ENCODE results near the gene UBA52. TPM values are rescaled to one million over a fixed set of nuclear protein-coding genes. Genes with fewer than 3 reads are reported as not detected.

Gene UBA52
- total and polyA plus RNA-seq, 2 experiments from 2014 or later: 627 to 1,301 TPM

- Histone ChIP-seq H3K79me2 (replicated peaks; ENCODE audit: insufficient read depth) (no peaks in the 10 kb centered on the region), H3K9me2 (ENCODE audit: insufficient read depth) (no peaks in the 10 kb centered on the region), H2AFZ (no peak overlapping the region), H3K36me3 (ENCODE audit: insufficient read depth) (no peaks in the 10 kb centered on the region), H3K4me1 (ENCODE audit: insufficient read depth) (no peaks in the 10 kb centered on the region), H3F3A (replicated peaks; ENCODE audit: low read depth) (no peaks in the 10 kb centered on the region), H4K20me1 (replicated peaks; ENCODE audit: insufficient read depth) (no peaks in the 10 kb centered on the region), H3K27ac (ENCODE audit: low read depth) (no peak overlapping the region), H3K4me2 (no peak overlapping the region), H3K27me3 (ENCODE audit: insufficient read depth) (no peaks in the 10 kb centered on the region), H3K4me3 (no peak overlapping the region)
- no peaks in the 10 kb centered on the region for H3K36me3 Mint-ChIP-seq (ENCODE audit: low read depth)
- H3K4me3 Mint-ChIP-seq: no peak overlapping the region
- ATAC-seq (no peak), DNase-seq (ENCODE audit: low spot score) (no peak)
- H3K27me3 Mint-ChIP-seq (ENCODE audit: insufficient read depth, low read depth, poor library complexity): peaks cover 9% of the 10 kb centered on the region
- H3K9me3 Mint-ChIP-seq: no peaks in the 10 kb centered on the region
- no peak overlapping the region for H3K27ac Mint-ChIP-seq
- no peaks in the 10 kb centered on the region for H3K4me1 Mint-ChIP-seq
- no peak for TF ChIP-seq NANOG (IDR thresholded peaks at IDR 0.05; ENCODE audit: borderline replicate concordance)
- no peak for TF ChIP-seq JUNB (IDR thresholded peaks at IDR 0.05; ENCODE audit: unreplicated experiment)
- TF ChIP-seq STAT1 (IDR thresholded peaks at IDR 0.05; ENCODE audit: unreplicated experiment): no peak
- no peak for TF ChIP-seq ZNF462 (CRISPR knock-in tag; IDR thresholded peaks at IDR 0.05)
- TF ChIP-seq CTCF (conservative IDR thresholded peaks at IDR 0.05; ENCODE audit: low read depth in 2 of 2): no peak
- no peak for TF ChIP-seq ETS1 (IDR thresholded peaks at IDR 0.05)
- TF ChIP-seq EZH2 (IDR thresholded peaks at IDR 0.05; ENCODE audit: low read depth, unreplicated experiment): no peak
- no peak for TF ChIP-seq EZH2phosphoT487 (IDR thresholded peaks at IDR 0.05; ENCODE audit: unreplicated experiment)
- no peak for TF ChIP-seq REST (IDR thresholded peaks at IDR 0.05; ENCODE audit: unreplicated experiment)
- no peak for TF ChIP-seq ZNF114 (CRISPR knock-in tag; IDR thresholded peaks at IDR 0.05)
- TF ChIP-seq POLR2AphosphoS5 (IDR thresholded peaks at IDR 0.05; ENCODE audit: low read depth): no peak
- no peak for TF ChIP-seq CREB1 (CRISPR knock-in tag; IDR thresholded peaks at IDR 0.05; ENCODE audit: low read depth)
These were observed 20.0 kb upstream of the UBA52 start for GRCh38 chr19:18551631-18552030.
